GM12892 (cell line): ENCODE measurements around the gene ARHGEF10L.

ENCODE experiments used
- POLR2A ChIP-seq: IDR thresholded peaks from 2 replicates; pipeline ENCODE4 v1.6.1; 2011; ENCODE audit warnings: low read depth, low read length, control low read depth
- POLR2AphosphoS5 ChIP-seq: IDR thresholded peaks from 2 replicates; pipeline ENCODE4 v1.6.1; 2011; ENCODE audit warnings: low read depth, low read length, control low read depth
- TAF1 ChIP-seq: IDR thresholded peaks from 2 replicates; pipeline ENCODE4 v1.6.1; 2011; ENCODE audit warnings: low read depth, mild to moderate bottlenecking, control low read depth, low read length, borderline replicate concordance

- TF ChIP-seq POLR2A = no peak
- no peak for TF ChIP-seq POLR2AphosphoS5
- TF ChIP-seq TAF1 = no peak
These were observed 28.8 kb downstream of the ARHGEF10L start for GRCh38 chr1:17568014-17568900.
